CD14-positive monocyte (primary cell): ENCODE data around the gene GLRX3. TPM values are rescaled to one million over a fixed set of nuclear protein-coding genes. Genes with fewer than 3 reads are reported as not detected.

Experiments
- DNase-seq, 3 donors: peaks; one replicate each; pipeline ENCODE4 v3.0.0-alpha.2; 2011 to 2022
- H2AFZ ChIP-seq: 2 replicates; pipeline ENCODE4 v1.6.0; 2012; ENCODE audit warnings: mild to moderate bottlenecking, low read depth, low read length, inconsistent platforms; ENCODE audit not compliant: insufficient read depth, poor library complexity, severe bottlenecking
- H3K27ac ChIP-seq, 2 donors: 1 replicate in 1 of 2; 2 replicates in 1 of 2; pipeline ENCODE4 v1.5.1; 2012 to 2013; ENCODE audit warnings: low read length in 2 of 2, control low read depth in 1 of 2, inconsistent platforms in 1 of 2, low read depth in 1 of 2, mild to moderate bottlenecking in 1 of 2
- H3K27me3 ChIP-seq, 2 donors: one replicate each; pipeline versions ENCODE4 v1.6.0 to v1.6.1; 2011 to 2013; ENCODE audit warnings: low read length in 2 of 2; ENCODE audit not compliant: control insufficient read depth in 2 of 2, insufficient read depth in 2 of 2
- H3K36me3 ChIP-seq, 2 donors: replicated peaks in 1 of 2; 1 replicate in 1 of 2; 2 replicates in 1 of 2; pipeline versions ENCODE4 v1.5.1 to v1.6.1; 2012 to 2013; ENCODE audit warnings: low read length in 2 of 2, control low read depth in 1 of 2, inconsistent platforms in 1 of 2, mild to moderate bottlenecking in 1 of 2; ENCODE audit not compliant: insufficient read depth in 2 of 2, control insufficient read depth in 1 of 2
- H3K4me1 ChIP-seq, 2 donors: 1 replicate in 1 of 2; 2 replicates in 1 of 2; pipeline versions ENCODE4 v1.5.1 to v1.6.1; 2012 to 2013; ENCODE audit warnings: low read length in 2 of 2, control low read depth in 1 of 2, inconsistent platforms in 1 of 2, mild to moderate bottlenecking in 1 of 2, moderate library complexity in 1 of 2; ENCODE audit not compliant: insufficient read depth in 2 of 2, control insufficient read depth in 1 of 2
- H3K4me2 ChIP-seq: replicated peaks from 2 replicates; pipeline ENCODE3; 2012; ENCODE audit warnings: low read length, moderate library complexity, mild to moderate bottlenecking; ENCODE audit not compliant: poor library complexity, severe bottlenecking; ENCODE audit errors: extremely low read depth
- H3K4me3 ChIP-seq, 3 experiments: fragments of 200-600 bp in 1 of 3; sonication (generic) in 1 of 3; replicated peaks in 1 of 3; 1 replicate in 2 of 3; 2 replicates in 1 of 3; pipeline ENCODE4 v1.5.1; 2011 to 2013; ENCODE audit warnings: low read length in 3 of 3, mild to moderate bottlenecking in 3 of 3, control low read depth in 2 of 3, low read depth in 2 of 3, inconsistent platforms in 1 of 3, moderate library complexity in 1 of 3
- H3K79me2 ChIP-seq: 2 replicates; pipeline ENCODE4 v1.6.0; 2012; ENCODE audit warnings: mild to moderate bottlenecking, control low read depth, inconsistent platforms, low read length, moderate library complexity; ENCODE audit not compliant: insufficient read depth
- H3K9ac ChIP-seq: 2 replicates; pipeline ENCODE4 v1.6.0; 2017; ENCODE audit warnings: low read length, mild to moderate bottlenecking; ENCODE audit not compliant: insufficient read depth, poor library complexity, severe bottlenecking
- H3K9me3 ChIP-seq, 2 donors: replicated peaks in 1 of 2; 1 replicate in 1 of 2; 2 replicates in 1 of 2; pipeline versions ENCODE4 v1.5.1 to v1.6.1; 2012 to 2013; ENCODE audit warnings: low read length in 2 of 2, control low read depth in 1 of 2; ENCODE audit not compliant: control insufficient read depth in 1 of 2, insufficient read depth in 1 of 2
- H4K20me1 ChIP-seq: 2 replicates; pipeline ENCODE4 v1.6.0; 2012; ENCODE audit warnings: mild to moderate bottlenecking, low read length, control low read depth, moderate library complexity; ENCODE audit not compliant: insufficient read depth
- H3K27ac Mint-ChIP-seq, 7 donors: one replicate each; pipeline ENCODE4 v1.8.0; 2020; ENCODE audit warnings: mild to moderate bottlenecking in 7 of 7, mixed read lengths in 7 of 7, moderate library complexity in 6 of 7, inconsistent platforms in 2 of 7
- H3K27me3 Mint-ChIP-seq, 3 donors: one replicate each; pipeline ENCODE4 v1.8.0; 2021 to 2022; ENCODE audit warnings: low read depth in 3 of 3, mild to moderate bottlenecking in 3 of 3, mixed read lengths in 3 of 3, moderate library complexity in 3 of 3, inconsistent platforms in 1 of 3
- H3K36me3 Mint-ChIP-seq, 2 donors: one replicate each; pipeline ENCODE4 v1.8.0; 2020; ENCODE audit warnings: mixed read lengths in 2 of 2, inconsistent platforms in 1 of 2, mild to moderate bottlenecking in 1 of 2
- H3K4me1 Mint-ChIP-seq: one replicate; pipeline ENCODE4 v1.8.0; 2020; ENCODE audit warnings: mild to moderate bottlenecking, mixed read lengths
- H3K4me3 Mint-ChIP-seq, 2 donors: one replicate each; pipeline ENCODE4 v1.8.0; 2020; ENCODE audit warnings: mild to moderate bottlenecking in 2 of 2, mixed read lengths in 2 of 2, moderate library complexity in 1 of 2
- H3K9me3 Mint-ChIP-seq, 7 donors: one replicate each; pipeline ENCODE4 v1.8.0; 2020 to 2022; ENCODE audit warnings: mixed read lengths in 7 of 7, mild to moderate bottlenecking in 6 of 7, moderate library complexity in 6 of 7, inconsistent platforms in 2 of 7
- CTCF ChIP-seq: fragments of 200-600 bp; IDR thresholded peaks from one replicate; pipeline ENCODE4 v1.8.0; 2022; ENCODE audit warnings: antibody characterized with exemption, mild to moderate bottlenecking
- WGBS: methylation state at CpG from one replicate; pipeline ENCODE4 v1.1.5; 2013; ENCODE audit warnings: missing lambda C conversion rate; ENCODE audit not compliant: insufficient coverage; 5-methylcytosine and 5-hydroxymethylcytosine counted together
- intact Hi-C, 2 donors: fragments of 100-400 bp; cut with micrococcal nuclease; formaldehyde crosslinking; loops; one replicate each; pipeline versions ENCODE4 v1.15.0 to v1.15.1; 2023
- polyA plus RNA-seq, 3 donors: library from polyadenylated mRNA; depleted of rRNA in 1 of 3; unstranded in 2 of 3; stranded (reverse) in 1 of 3; fragments of 300-500 nt in 2 of 3; fragments of >200 nt in 1 of 3; fragmentation: Illumina TruSeq in 2 of 3; gene quantifications; 1 replicate in 2 of 3; 2 replicates in 1 of 3; pipeline ENCODE4 v1.2.3, GENCODE V29; 2012 to 2021

The GLRX3 gene
- polyA plus RNA-seq, 3 donors, result 25.3 to 94.1 (median 78.2) TPM

- no peak for DNase-seq
- Histone ChIP-seq H3K9ac (no peak overlapping the region), H4K20me1 (peaks cover 11% of the 10 kb centered on the region), H3K4me3 (peak overlapping the region in 1 of 3 experiments; percentile 93), H3K27ac (no peak overlapping the region), H3K27me3 (no peaks in the 10 kb centered on the region), H3K36me3 (peaks cover 0 to 3% of the 10 kb centered on the region in 2 donors), H3K4me1 (peaks cover 21 to 29% of the 10 kb centered on the region in 2 donors), H3K4me2 (peak overlapping the region; percentile 84), H3K79me2 (peaks cover 9% of the 10 kb centered on the region), H2AFZ (no peak overlapping the region), H3K9me3 (no peaks in the 10 kb centered on the region)
- intact Hi-C loops, result loop anchor here in 1 of 2 donors (5.0 kb wide), 1 partner anchor 1793 kb away; the partner anchor contains the start of gene PPP2R2D
- peaks cover 28% of the 10 kb centered on the region for H3K4me1 Mint-ChIP-seq
- peaks cover 0 to 5% (median 0%) of the 10 kb centered on the region in 7 donors for H3K9me3 Mint-ChIP-seq
- 49% methylated on average over 4 of the region's 6 CpGs for WGBS
- no peak overlapping the region for H3K4me3 Mint-ChIP-seq
- peaks cover 3 to 8% of the 10 kb centered on the region in 2 donors for H3K36me3 Mint-ChIP-seq
- TF ChIP-seq CTCF, result no peak
- peaks cover 0 to 3% (median 2%) of the 10 kb centered on the region in 3 donors for H3K27me3 Mint-ChIP-seq
- peak overlapping the region in 2 of 7 donors; percentile 1 to 68 for H3K27ac Mint-ChIP-seq
Measured at GRCh38 chr10:130108934-130109604, 27.1 kb upstream of the GLRX3 start.

- H3K4me1 Mint-ChIP-seq, result peaks cover 28% of the 10 kb centered on the region
- no peaks in the 10 kb centered on the region for H3K36me3 ChIP-seq
- peaks cover 0 to 10% (median 4%) of the 10 kb centered on the region in 7 donors for H3K9me3 Mint-ChIP-seq
- peak overlapping the region; percentile 82 to 95 for H3K27ac ChIP-seq
- H3K27me3 Mint-ChIP-seq, result peaks cover 0 to 3% (median 2%) of the 10 kb centered on the region in 3 donors
- no peaks in the 10 kb centered on the region for H3K9me3 ChIP-seq
- peak overlapping the region; percentile 89 to 98 (median 97) for H3K27ac Mint-ChIP-seq
- H3K4me1 ChIP-seq, result peaks cover 21 to 29% of the 10 kb centered on the region in 2 donors
- H3K27me3 ChIP-seq, result no peaks in the 10 kb centered on the region
- peak; percentile 90 for TF ChIP-seq CTCF
- peak overlapping the region; percentile 93 for H3K9ac ChIP-seq
- peaks cover 4 to 10% of the 10 kb centered on the region in 2 donors for H3K36me3 Mint-ChIP-seq
- H3K4me2 ChIP-seq, result peak overlapping the region; percentile 84
- peak; percentile 63 to 72 (median 72) for DNase-seq
- H3K79me2 ChIP-seq, result peaks cover 9% of the 10 kb centered on the region
- peak overlapping the region; percentile 95 for H2AFZ ChIP-seq
- H3K4me3 Mint-ChIP-seq, result peak overlapping the region; percentile 94 to 99
- peaks cover 11% of the 10 kb centered on the region for H4K20me1 ChIP-seq
- intact Hi-C loops, result loop anchor here (1.0 to 10.0 kb wide), 3 partner anchors 26 to 1792 kb away; partner anchors contain the start of genes GLRX3 (in 1 of the 2), MGMT (in 1 of the 2) and PPP2R2D (in 1 of the 2)
- WGBS, result 0% methylated on average over 9 of the region's 9 CpGs
- peak overlapping the region; percentile 78 to 93 (median 91) for H3K4me3 ChIP-seq
Measured at GRCh38 chr10:130109796-130110245, 26.4 kb upstream of the GLRX3 start.
